MM.1S (cell line): ENCODE measurements around the gene IFNB1.

ENCODE experiments used
- DNase-seq: peaks from one replicate; pipeline ENCODE4 v3.0.0-alpha.2; 2015
- H2AFZ ChIP-seq: fragments of 300-600 bp; sonication (generic); 2 replicates; pipeline ENCODE4 v1.6.0; 2016; ENCODE audit warnings: antibody characterized with exemption, low read length
- H3F3A ChIP-seq: fragments of 300-600 bp; sonication (generic); 2 replicates; pipeline ENCODE4 v1.6.1; 2016; ENCODE audit warnings: mild to moderate bottlenecking, antibody characterized with exemption, low read length, moderate library complexity, mixed read lengths; ENCODE audit not compliant: insufficient read depth
- H3K27ac ChIP-seq: fragments of 300-600 bp; sonication (generic); 2 replicates; pipeline ENCODE4 v1.5.1; 2016; ENCODE audit warnings: mild to moderate bottlenecking, low read length
- H3K27me3 ChIP-seq: fragments of 300-600 bp; sonication (generic); replicated peaks from 2 replicates; pipeline ENCODE4 v1.6.0; 2016; ENCODE audit warnings: low read length; ENCODE audit not compliant: insufficient read depth
- H3K36me3 ChIP-seq: fragments of 300-600 bp; sonication (generic); replicated peaks from 2 replicates; pipeline ENCODE4 v1.6.1; 2016; ENCODE audit warnings: mild to moderate bottlenecking, low read length, mixed read lengths; ENCODE audit not compliant: insufficient read depth
- H3K4me1 ChIP-seq: fragments of 300-600 bp; sonication (generic); 2 replicates; pipeline ENCODE4 v1.6.1; 2016; ENCODE audit warnings: low read length, mixed read lengths
- H3K4me2 ChIP-seq: fragments of 300-600 bp; sonication (generic); 2 replicates; pipeline ENCODE4 v1.6.0; 2016; ENCODE audit warnings: low read depth, low read length
- H3K4me3 ChIP-seq: fragments of 300-600 bp; sonication (generic); 2 replicates; pipeline ENCODE4 v1.5.1; 2016; ENCODE audit warnings: low read length, mixed read lengths
- H3K79me2 ChIP-seq: fragments of 300-600 bp; sonication (generic); 2 replicates; pipeline ENCODE4 v1.6.1; 2016; ENCODE audit warnings: mixed run types, low read length, mixed read lengths
- H3K9ac ChIP-seq: fragments of 300-600 bp; sonication (generic); 2 replicates; pipeline ENCODE4 v1.6.1; 2016; ENCODE audit warnings: low read length, mixed read lengths
- H3K9me2 ChIP-seq: fragments of 300-600 bp; sonication (generic); replicated peaks from 2 replicates; pipeline ENCODE4 v1.6.1; 2016; ENCODE audit warnings: mild to moderate bottlenecking, low read length, mixed read lengths; ENCODE audit not compliant: insufficient read depth
- H3K9me3 ChIP-seq: fragments of 300-600 bp; sonication (generic); replicated peaks from 2 replicates; pipeline ENCODE4 v1.6.1; 2016; ENCODE audit warnings: mild to moderate bottlenecking, low read length, mixed read lengths; ENCODE audit not compliant: insufficient read depth
- H4K20me1 ChIP-seq: fragments of 300-600 bp; sonication (generic); 2 replicates; pipeline ENCODE4 v1.6.1; 2016; ENCODE audit warnings: mild to moderate bottlenecking, low read length, moderate library complexity, mixed read lengths; ENCODE audit not compliant: insufficient read depth
- EZH2 ChIP-seq: fragments of 300-600 bp; sonication (generic); optimal IDR thresholded peaks from 2 replicates; pipeline ENCODE3; 2017; ENCODE audit warnings: low read depth, mild to moderate bottlenecking, antibody characterized with exemption, low read length, mixed read lengths
- EZH2phosphoT487 ChIP-seq: fragments of 300-600 bp; sonication (generic); IDR thresholded peaks from 2 replicates; pipeline ENCODE4 v1.6.1; 2018; ENCODE audit warnings: antibody characterized with exemption, low read length
- TF ChIP-seq, protein P1 (sequence below): fragments of 300-600 bp; sonication (generic); IDR thresholded peaks from 2 replicates; pipeline ENCODE4 v1.5.1; 2016; ENCODE audit warnings: antibody characterized with exemption, low read length, mixed read lengths

Gene IFNB1

GRCh38 chr9:21028466-21028865, 49.3 kb downstream of the IFNB1 start:
- TF ChIP-seq EZH2phosphoT487 (no peak), EZH2 (no peak)
- TF ChIP-seq, protein P1, sequence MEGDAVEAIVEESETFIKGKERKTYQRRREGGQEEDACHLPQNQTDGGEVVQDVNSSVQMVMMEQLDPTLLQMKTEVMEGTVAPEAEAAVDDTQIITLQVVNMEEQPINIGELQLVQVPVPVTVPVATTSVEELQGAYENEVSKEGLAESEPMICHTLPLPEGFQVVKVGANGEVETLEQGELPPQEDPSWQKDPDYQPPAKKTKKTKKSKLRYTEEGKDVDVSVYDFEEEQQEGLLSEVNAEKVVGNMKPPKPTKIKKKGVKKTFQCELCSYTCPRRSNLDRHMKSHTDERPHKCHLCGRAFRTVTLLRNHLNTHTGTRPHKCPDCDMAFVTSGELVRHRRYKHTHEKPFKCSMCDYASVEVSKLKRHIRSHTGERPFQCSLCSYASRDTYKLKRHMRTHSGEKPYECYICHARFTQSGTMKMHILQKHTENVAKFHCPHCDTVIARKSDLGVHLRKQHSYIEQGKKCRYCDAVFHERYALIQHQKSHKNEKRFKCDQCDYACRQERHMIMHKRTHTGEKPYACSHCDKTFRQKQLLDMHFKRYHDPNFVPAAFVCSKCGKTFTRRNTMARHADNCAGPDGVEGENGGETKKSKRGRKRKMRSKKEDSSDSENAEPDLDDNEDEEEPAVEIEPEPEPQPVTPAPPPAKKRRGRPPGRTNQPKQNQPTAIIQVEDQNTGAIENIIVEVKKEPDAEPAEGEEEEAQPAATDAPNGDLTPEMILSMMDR, result no peak
- H3K4me3 ChIP-seq, result no peak overlapping the region
- no peaks in the 10 kb centered on the region for H3K9me2 ChIP-seq

DNA sequence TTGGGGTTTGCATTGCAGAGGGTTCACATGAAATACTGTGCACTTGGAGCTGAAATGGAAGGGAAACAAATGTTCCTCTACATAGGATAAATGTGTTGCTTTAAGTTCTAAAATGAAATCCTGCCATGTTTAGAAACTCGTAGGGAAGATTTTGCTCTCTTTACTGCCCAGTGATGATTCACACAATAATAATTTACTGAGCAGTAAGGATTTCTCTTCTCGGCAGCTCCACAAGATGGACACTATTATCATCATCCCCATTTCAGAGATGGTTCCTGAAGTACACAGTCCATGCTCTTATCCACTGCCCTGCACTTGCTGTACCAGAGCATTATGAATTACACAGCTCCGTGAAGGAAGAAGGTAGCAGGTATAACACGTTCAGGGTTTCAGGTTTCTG, 50.4 kb downstream of the IFNB1 start:
- H3K36me3 ChIP-seq, result no peaks in the 10 kb centered on the region
- DNase-seq, result no peak
- no peak overlapping the region for H3K4me3 ChIP-seq
- H3K4me1 ChIP-seq, result no peaks in the 10 kb centered on the region
- H3K27ac ChIP-seq, result no peak overlapping the region
- H3K9ac ChIP-seq, result no peak overlapping the region
- no peaks in the 10 kb centered on the region for H3K27me3 ChIP-seq
- no peaks in the 10 kb centered on the region for H3K9me2 ChIP-seq
- H3K79me2 ChIP-seq, result no peaks in the 10 kb centered on the region
- H2AFZ ChIP-seq, result no peak overlapping the region
- no peaks in the 10 kb centered on the region for H3K9me3 ChIP-seq
- no peaks in the 10 kb centered on the region for H3F3A ChIP-seq
- H3K4me2 ChIP-seq, result no peak overlapping the region
- TF ChIP-seq EZH2phosphoT487, result no peak
- TF ChIP-seq, protein P1, result no peak
- TF ChIP-seq EZH2, result no peak
- no peaks in the 10 kb centered on the region for H4K20me1 ChIP-seq

More at GRCh38 chr9:21028466-21028865, 49.3 kb downstream of the IFNB1 start:
- no peaks in the 10 kb centered on the region for H3K79me2 ChIP-seq
- H3K27me3 ChIP-seq, result no peaks in the 10 kb centered on the region
- H3K9ac ChIP-seq, result no peak overlapping the region
- H3F3A ChIP-seq, result no peaks in the 10 kb centered on the region
- H3K4me1 ChIP-seq, result no peaks in the 10 kb centered on the region
- no peak for DNase-seq
- H3K4me2 ChIP-seq, result no peak overlapping the region
- no peaks in the 10 kb centered on the region for H4K20me1 ChIP-seq
- no peak overlapping the region for H2AFZ ChIP-seq
- no peaks in the 10 kb centered on the region for H3K36me3 ChIP-seq
- no peaks in the 10 kb centered on the region for H3K9me3 ChIP-seq
- H3K27ac ChIP-seq, result no peak overlapping the region
